Stimulated activated CD4-positive, alpha-beta T cell treated with anti-CD3 and anti-CD28 coated beads, Interleukin-4, amount 100 ng/mL, for 4 hours (primary cell): Measurements from ENCODE around the gene DEFB129.
"Not testable (repeated sequence)": the region's sequence is repeated elsewhere in the genome, so short reads cannot be mapped to it uniquely, and the experiment has no call there.

Experiments
- DNase-seq, 2 experiments: peaks; one replicate each; pipeline ENCODE4 v3.0.0-alpha.2; 2020

Gene DEFB129, protein sequence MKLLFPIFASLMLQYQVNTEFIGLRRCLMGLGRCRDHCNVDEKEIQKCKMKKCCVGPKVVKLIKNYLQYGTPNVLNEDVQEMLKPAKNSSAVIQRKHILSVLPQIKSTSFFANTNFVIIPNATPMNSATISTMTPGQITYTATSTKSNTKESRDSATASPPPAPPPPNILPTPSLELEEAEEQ

DNA sequence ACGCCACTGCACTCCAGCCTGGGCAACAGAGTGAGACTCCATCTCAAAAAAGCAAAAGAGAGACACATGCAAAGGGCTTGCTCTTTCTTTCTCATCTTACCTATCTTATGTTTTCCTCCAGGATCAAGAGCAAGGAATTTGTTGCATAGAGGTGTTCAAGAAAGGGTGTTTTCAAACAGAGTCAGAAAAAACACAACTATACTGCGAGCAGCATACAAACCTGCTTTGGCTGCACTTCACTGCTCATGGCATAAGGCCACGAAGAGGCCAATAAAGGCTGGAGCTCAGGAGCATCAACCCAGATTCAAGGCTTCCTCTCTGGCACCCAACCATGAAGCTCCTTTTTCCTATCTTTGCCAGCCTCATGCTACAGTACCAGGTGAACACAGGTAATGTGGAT lies at the start of gene DEFB129:
DEFB129 (plus strand) TSS at position 301 of the 400 bp plus-strand sequence; CDS start at position 332, 31 bp downstream.
- no peak for DNase-seq

DNA sequence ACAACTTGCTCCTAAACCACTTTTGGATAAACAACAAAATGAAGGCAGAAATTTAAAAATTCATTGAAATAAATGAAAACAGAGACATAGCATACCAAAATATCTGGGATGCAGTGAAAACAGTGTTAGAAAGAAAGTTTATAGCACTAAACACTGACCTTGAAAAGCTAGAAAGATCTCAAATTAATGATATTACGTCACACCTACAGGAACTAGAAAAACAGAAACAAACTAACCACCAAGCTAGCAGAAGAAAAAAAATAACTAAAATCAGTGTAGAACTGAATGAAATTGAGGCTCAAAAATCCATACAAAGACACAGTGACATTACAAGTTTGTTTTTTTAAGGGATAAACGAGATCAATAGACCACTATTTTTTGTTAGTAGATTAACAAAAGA lies 42.8 kb upstream of the DEFB129 start:
- DNase-seq, result no peak

DNA sequence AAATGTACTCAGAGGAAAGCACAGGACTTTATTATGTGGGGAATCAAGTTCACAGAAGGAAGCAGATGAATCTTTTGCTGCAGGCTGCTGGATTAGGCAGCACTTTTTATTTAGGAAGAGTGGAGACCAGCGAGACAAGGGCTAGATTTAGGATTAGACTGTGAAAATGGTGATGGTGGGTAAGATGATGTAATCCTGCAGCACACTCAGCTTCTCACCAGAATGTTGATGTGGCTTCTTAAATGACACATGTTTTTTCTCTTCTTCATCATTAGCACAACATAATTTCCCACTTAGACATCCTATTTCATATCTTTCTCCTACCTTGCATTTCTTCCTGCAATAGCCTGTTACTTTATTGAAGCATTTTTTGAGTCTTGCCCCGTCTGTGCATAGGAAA lies 39.3 kb upstream of the DEFB129 start:
- no peak for DNase-seq

DNA sequence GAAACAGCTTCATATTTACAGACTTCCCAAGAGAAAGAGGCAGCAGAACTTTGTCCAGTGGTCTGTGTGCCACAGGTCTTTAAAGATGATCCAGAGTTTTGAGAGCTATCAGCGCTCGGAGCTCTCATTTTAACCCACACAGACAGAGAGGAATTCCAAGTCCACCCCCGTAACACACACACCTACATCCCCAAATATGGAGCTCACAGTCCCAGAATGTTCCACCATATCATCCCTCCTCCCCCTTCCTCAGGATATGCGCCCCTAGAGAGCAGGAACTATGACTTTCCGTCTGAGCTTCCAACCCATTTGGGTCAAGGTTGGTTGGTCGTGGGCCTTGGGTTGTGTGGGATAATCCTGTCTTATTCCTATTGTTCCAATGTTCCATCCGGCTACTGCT lies 37.4 kb upstream of the DEFB129 start, which contains the start of gene DEFB128:
DEFB128 (minus strand) TSS at position 101 of the 400 bp plus-strand sequence; CDS start at position 13, 88 bp downstream.
- DNase-seq, result no peak

DNA sequence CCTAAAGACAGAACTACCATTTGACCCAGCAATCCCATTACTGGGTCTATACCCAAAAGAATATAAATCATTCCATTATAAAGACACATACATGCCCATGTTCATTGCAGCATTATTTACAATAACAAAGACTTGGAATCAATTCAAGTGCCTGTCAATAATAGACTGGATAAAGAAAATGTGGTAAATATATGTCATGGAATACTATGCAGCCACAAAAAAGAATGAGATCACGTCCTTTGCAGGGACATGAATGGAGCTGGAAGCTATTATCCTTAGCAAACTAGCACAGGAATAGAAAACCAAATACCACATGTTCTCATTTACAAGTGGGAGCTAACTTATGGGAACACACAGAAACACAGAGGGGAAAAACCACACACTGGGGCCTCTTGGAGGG lies 28.8 kb upstream of the DEFB129 start:
- no peak for DNase-seq

DNA sequence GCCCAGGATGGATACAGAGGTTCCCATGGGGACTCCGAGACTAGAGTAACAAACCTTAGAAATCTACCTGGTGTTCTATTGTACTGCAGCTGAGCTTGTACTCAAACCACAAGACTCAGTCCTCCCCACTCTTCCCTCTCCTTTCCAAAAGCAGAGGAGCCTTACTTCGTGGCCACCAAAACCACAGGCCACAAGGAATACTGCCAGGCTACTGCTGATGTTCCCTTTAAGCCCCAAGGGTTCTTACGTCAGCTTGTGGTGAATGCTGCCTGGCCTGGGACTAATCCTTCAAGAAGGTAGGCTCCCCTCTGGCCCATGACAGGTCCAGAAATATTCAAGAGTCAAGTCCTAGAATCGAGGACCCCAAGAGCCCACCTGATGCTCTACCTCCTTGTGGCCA lies 27.1 kb upstream of the DEFB129 start:
- no peak for DNase-seq

DNA sequence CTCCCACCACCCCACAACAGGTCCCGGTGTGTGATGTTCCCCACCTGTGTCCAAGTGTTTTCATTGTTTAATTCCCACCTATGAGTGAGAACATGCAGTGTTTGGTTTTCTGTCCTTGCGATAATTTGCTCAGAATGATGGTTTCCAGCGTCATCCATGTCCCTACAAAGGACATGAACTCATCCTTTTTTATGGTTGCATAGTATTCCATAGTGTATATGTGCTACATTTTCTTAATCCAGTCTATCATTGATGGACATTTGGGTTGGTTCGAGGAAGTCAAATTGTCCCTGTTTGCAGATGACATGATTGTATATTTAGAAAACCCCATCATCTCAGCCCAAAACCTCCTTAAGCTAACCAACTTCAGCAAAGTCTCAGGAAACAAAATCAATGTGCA lies 23.4 kb upstream of the DEFB129 start:
- DNase-seq, result not testable (repeated sequence)

DNA sequence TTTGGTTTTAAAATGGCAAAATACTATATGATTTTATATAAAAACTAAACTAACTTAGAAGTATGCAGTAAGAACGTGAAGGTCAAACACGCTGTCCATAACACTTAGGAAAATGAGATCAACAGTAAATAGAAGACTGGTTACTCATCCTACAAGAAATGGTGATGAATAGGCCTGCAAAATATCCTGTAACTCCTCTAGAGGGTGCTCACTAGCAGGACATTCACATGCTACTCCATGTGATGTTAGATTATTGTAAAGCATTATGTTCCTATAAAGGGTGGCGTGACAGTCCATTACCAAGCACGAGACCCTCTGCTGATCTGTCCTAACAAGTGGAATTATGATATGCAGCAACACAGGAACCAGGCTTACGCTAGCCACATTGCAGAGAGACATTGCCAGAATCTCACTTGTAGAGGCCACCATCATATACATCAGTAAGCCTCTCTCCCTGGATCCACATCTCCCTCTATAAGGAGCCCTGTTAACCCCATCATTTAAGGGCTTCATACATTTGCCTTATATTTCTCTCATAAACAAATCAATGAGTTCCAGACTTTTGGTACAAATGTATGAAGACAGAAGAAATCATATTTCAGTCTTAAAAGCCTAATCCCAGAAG lies 18.0 kb upstream of the DEFB129 start:
- DNase-seq, result peak in 1 of 2 experiments; percentile 6

DNA sequence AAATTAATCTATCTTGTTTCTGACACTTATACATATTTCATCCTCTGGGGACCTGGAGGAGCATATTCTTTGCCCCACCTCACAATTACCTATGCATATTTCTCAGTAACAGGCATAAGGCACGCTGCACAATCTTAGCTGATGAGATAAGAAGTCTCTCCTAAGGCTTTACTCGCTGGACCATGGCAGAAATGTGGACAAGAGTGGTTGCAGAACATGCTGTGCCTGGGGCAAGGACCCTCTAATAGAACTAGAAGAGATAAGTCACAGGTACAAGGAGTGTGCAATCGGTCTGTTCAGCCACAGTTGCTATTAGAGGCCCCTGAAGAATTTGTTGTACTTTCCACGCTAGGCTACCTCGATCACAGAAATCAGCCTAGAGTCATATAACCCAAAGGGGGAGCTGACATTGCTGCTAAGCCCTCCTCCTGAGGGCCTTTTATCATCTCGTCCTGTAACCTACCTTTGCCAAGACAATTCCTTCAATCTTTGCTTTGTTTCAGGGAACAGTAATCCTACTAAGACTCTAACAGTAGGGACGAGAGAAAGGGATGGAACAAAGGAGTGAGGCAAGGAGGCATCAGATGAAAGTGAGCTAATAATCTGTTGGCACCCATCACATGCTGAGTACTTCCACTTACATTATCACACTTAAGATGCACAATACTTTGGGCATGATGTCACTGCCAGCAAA lies 16.1 kb upstream of the DEFB129 start:
- no peak for DNase-seq

DNA sequence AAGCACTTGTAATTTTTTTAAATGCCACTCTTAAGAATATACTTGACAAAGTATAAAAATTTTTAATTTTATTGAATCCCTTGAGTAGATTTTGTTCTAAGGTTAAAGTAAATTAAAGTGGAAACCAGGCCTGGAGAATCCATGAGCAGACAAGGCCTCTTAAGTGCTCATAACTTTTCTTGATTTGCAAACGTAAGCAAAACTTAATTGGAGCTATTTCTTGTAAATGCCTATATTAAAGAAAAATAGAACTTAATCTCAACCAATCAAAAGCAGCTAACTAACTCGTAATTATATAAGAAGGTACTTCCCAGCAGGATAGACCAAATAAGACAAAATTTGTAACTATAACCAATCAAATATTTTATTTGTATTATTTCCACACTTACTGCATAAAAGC lies 12.7 kb upstream of the DEFB129 start:
- DNase-seq, result no peak

DNA sequence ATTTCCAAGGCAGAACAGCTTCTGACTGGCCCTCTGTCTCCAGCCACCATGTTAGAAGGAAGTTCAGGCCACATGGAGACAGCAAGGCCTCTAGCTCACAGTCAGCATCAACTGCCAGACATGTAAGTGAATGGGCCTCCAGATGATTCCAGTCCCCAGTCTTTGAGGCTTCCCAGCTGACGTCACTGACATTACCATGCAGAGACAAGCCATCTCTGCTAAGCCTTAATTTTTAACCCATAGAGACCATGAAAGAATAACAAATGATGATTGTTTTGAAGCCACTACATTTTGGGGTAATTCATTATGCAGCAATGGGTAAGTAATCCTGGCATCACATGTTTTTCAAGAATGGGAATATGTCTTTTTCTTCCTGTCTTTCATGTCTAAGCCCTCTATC lies 11.3 kb upstream of the DEFB129 start:
- no peak for DNase-seq

DNA sequence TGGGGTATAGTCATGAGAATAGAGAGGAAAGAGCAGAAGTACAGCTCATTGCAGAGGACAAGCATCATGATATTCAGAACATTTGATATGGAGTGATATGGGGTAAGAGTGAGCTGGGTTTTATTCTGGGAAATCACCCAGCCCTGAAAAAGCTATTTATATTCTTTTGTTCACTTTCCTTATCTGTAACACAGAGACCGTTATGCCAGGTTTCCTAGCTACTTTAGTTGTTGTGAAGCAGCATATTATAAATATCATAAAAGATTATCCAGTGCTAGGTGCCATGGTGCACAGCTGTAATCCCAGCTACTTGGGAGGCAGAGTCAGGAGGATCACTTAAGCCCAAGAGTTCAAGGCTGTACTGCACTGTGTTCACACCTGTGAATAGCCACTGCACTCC lies 9.8 kb upstream of the DEFB129 start:
- no peak for DNase-seq

DNA sequence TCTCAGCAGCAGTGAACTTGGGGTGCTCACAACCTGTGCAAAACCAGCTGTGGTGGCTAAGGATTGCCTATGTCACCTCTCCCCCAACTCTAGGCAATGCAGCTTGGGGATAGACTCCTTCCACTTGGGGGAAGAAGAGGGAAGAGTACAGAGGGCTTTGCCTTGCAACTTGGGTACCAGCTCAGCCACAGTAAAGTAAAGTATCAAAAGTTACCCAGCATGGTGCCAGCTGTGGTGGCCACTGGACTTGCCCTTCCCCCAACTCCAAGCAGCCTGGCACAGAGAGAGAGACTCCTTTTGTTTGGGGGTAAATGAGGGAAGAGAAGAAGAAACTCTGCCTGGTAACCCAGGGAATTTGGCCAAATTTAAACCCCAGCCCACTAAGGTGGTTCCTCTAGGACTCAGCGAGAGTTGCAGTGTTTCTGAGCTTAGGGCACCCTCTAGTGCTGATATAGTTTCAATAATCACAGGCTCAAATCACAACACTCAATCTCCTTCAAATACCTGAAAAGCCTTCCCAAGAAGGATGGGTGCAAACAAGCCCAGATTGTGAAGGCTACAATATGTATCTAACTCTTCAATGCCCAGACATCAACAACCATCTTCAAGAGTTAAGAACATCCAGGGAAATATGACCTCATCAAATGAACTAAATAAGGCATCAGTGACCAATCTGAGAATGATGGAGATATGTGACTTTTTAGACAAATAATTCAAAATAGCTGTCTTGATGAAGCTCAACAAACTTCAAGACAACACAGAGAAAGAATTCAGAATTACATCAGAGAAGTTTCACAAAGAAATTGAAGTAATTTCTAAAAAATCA lies 7.6 kb upstream of the DEFB129 start:
- no peak for DNase-seq

DNA sequence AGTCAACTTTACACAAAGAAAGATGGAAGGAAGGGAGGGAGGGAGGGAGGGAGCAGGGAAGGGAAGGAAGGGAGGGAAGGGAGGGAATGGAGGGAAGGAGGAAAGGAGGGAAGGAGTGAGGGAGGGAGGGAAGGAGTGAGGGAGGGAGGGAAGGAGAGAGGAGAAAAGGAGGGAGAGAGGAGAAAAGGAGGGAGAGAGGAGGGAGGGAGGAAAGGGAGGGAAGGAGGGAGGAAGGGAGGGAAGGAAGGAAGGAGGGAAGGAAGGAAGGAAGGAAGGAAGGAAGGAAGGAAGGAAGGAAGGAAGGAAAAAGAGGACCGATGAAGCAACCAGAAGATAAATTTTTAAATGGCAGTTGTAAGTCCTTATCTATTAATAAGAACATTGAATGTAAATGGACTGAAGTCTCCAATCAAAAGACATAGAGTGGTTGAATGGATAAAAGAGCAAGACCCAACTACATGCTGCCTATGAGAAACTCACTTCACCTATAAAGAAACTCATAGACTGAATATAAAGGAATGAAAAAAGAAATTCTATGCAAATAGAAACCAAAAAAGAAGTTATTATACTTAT lies 5.7 kb upstream of the DEFB129 start:
- no peak for DNase-seq

DNA sequence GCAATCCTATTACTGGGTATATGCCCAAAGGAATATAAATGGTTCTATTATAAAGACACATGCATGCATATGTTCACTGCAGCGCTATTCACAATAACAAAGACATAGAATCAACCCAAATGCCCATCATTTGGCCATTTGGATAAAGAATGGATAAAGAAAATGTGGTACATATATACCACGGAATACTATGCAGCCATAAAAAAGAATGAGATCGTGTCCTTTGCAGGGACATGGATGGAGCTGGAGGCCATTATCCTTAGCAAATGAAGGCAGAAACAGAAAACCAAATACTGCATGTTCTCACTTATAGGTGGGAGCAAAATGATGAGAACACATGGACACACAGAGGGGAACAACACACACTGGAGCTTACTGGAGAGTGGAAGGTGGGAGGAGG lies 1.2 kb upstream of the DEFB129 start:
- not testable (repeated sequence) for DNase-seq

DNA sequence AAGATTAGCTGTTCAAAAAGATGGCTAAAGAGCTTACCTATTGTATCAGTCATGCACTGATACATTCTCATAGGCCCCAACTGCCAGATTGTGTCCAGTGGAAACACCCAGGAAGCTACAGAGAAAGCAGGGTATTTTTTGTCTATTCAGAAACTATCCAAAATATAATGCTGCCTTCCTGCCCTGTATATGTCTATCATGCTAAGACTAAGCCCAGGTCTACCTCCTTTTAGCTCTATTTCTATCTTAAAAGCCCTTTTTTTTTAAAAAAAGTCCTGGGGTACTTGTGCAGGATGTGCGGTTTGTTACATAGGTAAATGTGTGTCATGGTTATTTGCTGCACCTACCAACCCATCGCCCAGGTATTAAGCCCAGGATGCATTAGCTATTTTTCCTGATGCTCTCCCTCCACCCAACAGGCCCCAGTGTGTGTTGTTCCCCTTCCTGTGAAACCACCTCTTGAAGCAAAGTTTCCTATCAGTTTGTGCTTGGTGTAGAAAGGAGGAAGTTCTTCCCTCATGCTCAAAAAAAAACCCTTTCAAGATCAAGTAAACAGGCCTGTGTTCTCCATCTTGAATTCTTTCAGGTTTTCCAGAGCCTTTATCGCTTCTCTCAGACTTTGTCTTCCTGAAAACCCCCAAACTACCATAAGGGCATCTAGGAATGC lies 514 bp downstream of the DEFB129 start:
- DNase-seq, result peak in 1 of 2 experiments; percentile 19

DNA sequence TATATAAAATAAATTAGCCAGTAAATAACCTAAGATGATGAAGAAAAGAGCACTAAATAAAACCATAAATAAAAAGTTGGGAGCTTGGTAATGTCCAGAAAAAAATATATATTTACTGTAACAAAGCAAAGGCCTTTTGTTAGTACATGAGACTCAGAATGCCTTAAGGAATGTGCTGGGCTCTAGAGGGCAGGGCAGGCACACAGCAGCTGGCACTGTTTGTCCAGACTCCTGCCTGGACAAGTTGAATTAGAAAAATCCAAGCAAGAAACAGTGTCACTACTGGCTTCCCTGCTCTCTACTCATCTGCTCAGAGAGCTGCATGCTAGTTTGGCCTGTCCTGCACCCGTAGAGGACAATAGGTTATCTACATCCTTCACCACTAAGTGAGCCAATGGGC lies 8.8 kb downstream of the DEFB129 start:
- no peak for DNase-seq

DNA sequence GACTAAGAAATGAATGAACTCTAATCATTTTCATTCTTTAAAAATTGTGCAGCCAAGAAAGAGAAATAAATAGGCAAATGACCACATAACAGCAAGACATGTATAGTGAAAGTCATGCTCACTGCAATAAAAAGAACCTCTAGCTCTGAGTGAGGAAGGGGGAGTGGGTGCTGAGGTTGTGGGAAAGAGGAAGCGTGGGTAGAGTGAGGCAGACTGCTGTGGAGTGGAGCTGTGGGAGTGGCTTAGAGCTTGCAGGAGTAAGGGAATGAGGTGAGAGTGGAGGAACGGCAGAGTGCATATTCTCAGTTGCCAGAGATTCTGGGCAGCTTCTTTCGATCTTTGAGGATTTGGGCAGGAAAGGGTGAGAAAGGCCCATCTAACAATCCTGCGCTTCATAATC lies 10.4 kb downstream of the DEFB129 start:
- peak; percentile 10 to 47 for DNase-seq

DNA sequence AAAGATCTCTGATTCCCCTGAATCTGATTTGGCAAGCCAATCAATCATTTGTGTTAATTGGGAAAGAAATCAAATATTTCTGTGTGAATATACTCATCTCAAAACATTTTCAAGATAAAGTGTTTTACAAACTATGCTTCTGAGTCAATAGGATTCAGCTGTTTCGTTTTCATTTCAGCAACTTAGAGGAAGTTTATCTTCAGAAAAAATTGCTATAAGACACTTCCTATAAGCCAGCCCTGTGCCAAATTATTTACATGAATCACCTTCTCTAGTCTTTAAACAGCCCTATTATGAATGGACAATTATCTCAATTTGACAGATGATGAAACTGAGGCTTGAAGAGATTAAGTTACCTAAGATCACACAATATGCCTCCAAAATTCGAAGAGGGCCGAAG lies 10.9 kb downstream of the DEFB129 start:
- no peak for DNase-seq

DNA sequence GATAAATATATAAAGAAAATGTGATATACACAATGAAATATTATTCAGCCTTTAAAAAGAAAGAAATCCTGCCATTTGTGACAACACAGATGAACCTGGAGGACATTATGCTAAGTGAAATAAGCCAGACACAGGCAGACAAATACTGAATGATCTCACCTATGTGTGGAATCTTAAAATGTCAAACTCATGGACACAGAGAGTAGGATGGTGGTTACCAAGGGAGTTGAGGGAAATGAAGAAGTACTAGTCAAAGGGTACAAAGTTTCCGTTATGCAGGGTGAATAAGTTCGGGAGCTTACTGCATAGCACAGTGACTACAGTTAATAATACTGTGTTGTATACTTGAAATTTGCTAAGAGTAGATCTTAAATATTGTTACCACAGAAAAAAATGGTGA lies 15.8 kb downstream of the DEFB129 start:
- no peak for DNase-seq

DNA sequence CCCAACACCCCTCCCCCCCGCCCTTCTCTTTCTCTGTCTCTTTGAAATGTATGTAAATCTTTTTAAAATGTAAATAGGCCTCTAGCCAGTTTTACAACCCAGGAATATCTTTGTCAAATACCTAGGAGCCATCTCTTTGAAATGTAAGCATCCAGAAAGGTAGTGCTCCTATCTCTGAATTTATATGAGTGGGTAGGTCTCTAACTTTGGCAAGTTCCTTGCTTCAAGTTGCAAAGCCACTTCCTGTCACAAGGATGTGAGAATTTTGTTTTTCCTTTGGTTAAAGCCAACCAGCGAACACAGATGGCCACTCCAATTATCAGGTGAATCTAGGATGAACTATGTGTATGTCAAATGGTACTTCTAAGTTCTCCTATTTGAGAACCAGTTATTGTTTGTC lies 24.3 kb downstream of the DEFB129 start:
- no peak for DNase-seq

DNA sequence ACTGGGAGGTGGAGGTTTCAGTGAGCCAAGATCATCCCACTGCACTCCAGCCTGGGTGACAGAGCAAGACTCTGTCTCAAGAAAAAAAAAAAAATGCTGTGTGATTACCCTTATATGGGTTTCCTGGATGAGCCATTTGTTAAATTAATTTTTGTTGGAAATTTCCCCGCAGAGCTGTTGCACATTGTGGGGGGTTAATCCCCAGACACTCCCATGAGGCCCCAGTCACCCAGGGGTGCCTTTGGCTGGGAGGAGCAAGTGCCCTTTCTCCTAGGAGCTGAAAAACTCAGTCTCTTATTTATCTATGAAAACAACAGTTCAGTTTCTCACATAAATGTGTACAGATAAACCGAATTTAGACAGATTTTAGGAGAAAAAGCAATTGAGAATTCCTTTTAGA lies 25.7 kb downstream of the DEFB129 start:
- no peak for DNase-seq
